HCT116 (cell line): ENCODE data around the gene GPR84. TPM values are rescaled to one million over a fixed set of nuclear protein-coding genes. Genes with fewer than 3 reads are reported as not detected.

Experiments
- ATAC-seq: fragments of 200-7000 bp; cut with Tn5 transposase; 2 replicates; pipeline ENCODE4 v1.9.1; 2020; ENCODE audit warnings: mild to moderate bottlenecking, moderate library complexity
- BruUV-seq: library from RNA; stranded (reverse); fragments of 400-500 nt; replicated peaks from 2 replicates; lab custom pipeline; 2021; lab: Mats Ljungman, UMichigan
- CTCF ChIA-PET: fragments of 300-600 bp; sonication (Branson Sonifier 250); formaldehyde crosslinking; loops from one replicate; lab custom pipeline; 2021; ENCODE audit warnings: antibody characterized with exemption; lab: Charles Lee
- POLR2A ChIA-PET: fragments of 300-600, 350-600 bp; sonication (Branson Sonifier 250); formaldehyde crosslinking; loops from one replicate; lab custom pipeline; 2021; ENCODE audit warnings: antibody characterized with exemption; lab: Charles Lee
- RAD21 ChIA-PET, 2 experiments: fragments of 300-600 bp; sonication (Branson Sonifier 250); formaldehyde crosslinking; loops; one replicate each; lab custom pipeline; 2023; ENCODE audit warnings: low total read pairs in 2 of 2; ENCODE audit not compliant: uncharacterized antibody in 2 of 2, unreplicated experiment in 2 of 2, low non-redundant PET in 1 of 2; lab: Charles Lee
- DNase-seq: peaks from one replicate; pipeline ENCODE4 v3.0.0-alpha.2; 2010; ENCODE audit warnings: low read depth, low spot score
- H2AFZ ChIP-seq: fragments of 200-600 bp; shearing (Covaris generic), sonication (generic); 2 replicates; pipeline ENCODE4 v1.6.1; 2017; ENCODE audit warnings: low read depth, mixed run types, mixed read lengths, antibody characterized with exemption, low read length; ENCODE audit not compliant: poor library complexity, severe bottlenecking
- H3K27ac ChIP-seq: 2 replicates; pipeline ENCODE4 v1.5.1; 2012; ENCODE audit warnings: low read depth, low read length
- H3K27me3 ChIP-seq: fragments of 200-600 bp; sonication (generic); 2 replicates; pipeline ENCODE4 v1.6.1; 2016; ENCODE audit warnings: mixed run types, low read length, mixed read lengths; ENCODE audit not compliant: insufficient read depth
- H3K36me3 ChIP-seq, 2 experiments: fragments of 200-500 bp in 1 of 2; fragments of 200-600 bp in 1 of 2; sonication (Bioruptor generic) in 1 of 2; sonication (generic) in 1 of 2; 2 replicates each; pipeline versions ENCODE4 v1.5.1 to v1.6.1; 2014 to 2016; ENCODE audit warnings: low read length in 2 of 2, inconsistent platforms in 1 of 2, mixed read lengths in 1 of 2, mixed run types in 1 of 2; ENCODE audit not compliant: insufficient read depth in 2 of 2, control insufficient read depth in 1 of 2
- H3K4me1 ChIP-seq, 2 experiments: fragments of 200-600 bp in 1 of 2; sonication (generic) in 1 of 2; 2 replicates each; pipeline versions ENCODE4 v1.5.1 to v1.6.1; 2012 to 2017; ENCODE audit warnings: low read length in 2 of 2, inconsistent platforms in 1 of 2, mild to moderate bottlenecking in 1 of 2, mixed read lengths in 1 of 2, mixed run types in 1 of 2, moderate library complexity in 1 of 2; ENCODE audit not compliant: insufficient read depth in 2 of 2, control insufficient read depth in 1 of 2
- H3K4me2 ChIP-seq: fragments of 200-600 bp; sonication (generic); 2 replicates; pipeline ENCODE4 v1.6.1; 2017; ENCODE audit warnings: mixed run types, low read length, mixed read lengths
- H3K4me3 ChIP-seq, 2 experiments: fragments of 200-600 bp in 1 of 2; sonication (generic) in 1 of 2; replicated peaks in 1 of 2; 2 replicates each; pipeline ENCODE4 v1.5.1; 2011 to 2016; ENCODE audit warnings: low read length in 2 of 2, control low read depth in 1 of 2, low read depth in 1 of 2, mild to moderate bottlenecking in 1 of 2, mixed read lengths in 1 of 2, mixed run types in 1 of 2
- H3K79me2 ChIP-seq: fragments of 200-600 bp; sonication (generic); 2 replicates; pipeline ENCODE4 v1.6.1; 2017; ENCODE audit warnings: mild to moderate bottlenecking, mixed run types, low read length, moderate library complexity, mixed read lengths; ENCODE audit not compliant: insufficient read depth
- H3K9ac ChIP-seq: fragments of 200-600 bp; sonication (generic); 2 replicates; pipeline ENCODE4 v1.6.1; 2016; ENCODE audit warnings: low read length, mixed read lengths
- H3K9me2 ChIP-seq: fragments of 200-600 bp; sonication (generic), shearing (Covaris generic); 2 replicates; pipeline ENCODE4 v1.6.1; 2017; ENCODE audit warnings: mixed run types, mild to moderate bottlenecking, moderate library complexity; ENCODE audit not compliant: insufficient read depth
- H3K9me3 ChIP-seq, 2 experiments: fragments of 200-500 bp in 1 of 2; fragments of 200-600 bp in 1 of 2; sonication (Bioruptor generic) in 1 of 2; sonication (generic) in 1 of 2; 2 replicates each; pipeline ENCODE4 v1.6.1; 2014 to 2017; ENCODE audit warnings: low read length in 2 of 2, mixed read lengths in 2 of 2, inconsistent platforms in 1 of 2, low read depth in 1 of 2, mild to moderate bottlenecking in 1 of 2, mixed run types in 1 of 2, moderate library complexity in 1 of 2; ENCODE audit not compliant: control insufficient read depth in 1 of 2, insufficient read depth in 1 of 2
- H4K20me1 ChIP-seq: fragments of 200-600 bp; sonication (generic), shearing (Covaris generic); 2 replicates; pipeline ENCODE4 v1.6.1; 2017; ENCODE audit warnings: mixed run types, mild to moderate bottlenecking, moderate library complexity; ENCODE audit not compliant: insufficient read depth
- CBX3 ChIP-seq: IDR thresholded peaks from 2 replicates; pipeline ENCODE4 v1.6.1; 2012; ENCODE audit warnings: low read depth
- EGR1 ChIP-seq: IDR thresholded peaks from 2 replicates; pipeline ENCODE4 v1.6.1; 2012; ENCODE audit warnings: low read depth
- ELF1 ChIP-seq: IDR thresholded peaks from 2 replicates; pipeline ENCODE4 v1.6.1; 2012; ENCODE audit warnings: low read depth, borderline replicate concordance
- EZH2 ChIP-seq: fragments of 200-600 bp; sonication (generic); IDR thresholded peaks from 2 replicates; pipeline ENCODE4 v1.6.1; 2017; ENCODE audit warnings: antibody characterized with exemption, mixed run types
- FOSL1 ChIP-seq: IDR thresholded peaks from 2 replicates; pipeline ENCODE4 v1.6.1; 2012; ENCODE audit warnings: low read depth
- JUND ChIP-seq: IDR thresholded peaks from 2 replicates; pipeline ENCODE4 v1.6.1; 2012
- POLR2A ChIP-seq: IDR thresholded peaks from 2 replicates; pipeline ENCODE4 v1.7.0; 2011; ENCODE audit warnings: borderline replicate concordance; ENCODE audit not compliant: insufficient read depth, insufficient read length; ENCODE audit errors: extremely low read depth
- POLR2AphosphoS5 ChIP-seq: IDR thresholded peaks from 2 replicates; pipeline ENCODE4 v1.6.1; 2011; ENCODE audit warnings: mild to moderate bottlenecking, low read depth, low read length, moderate library complexity
- SIN3A ChIP-seq: IDR thresholded peaks from 2 replicates; pipeline ENCODE4 v1.6.1; 2012; ENCODE audit warnings: low read depth
- SP1 ChIP-seq: IDR thresholded peaks from 2 replicates; pipeline ENCODE4 v1.6.1; 2012; ENCODE audit warnings: low read depth
- YY1 ChIP-seq: IDR thresholded peaks from 2 replicates; pipeline ENCODE4 v1.6.1; 2011; ENCODE audit warnings: low read length, low read depth, moderate library complexity, mild to moderate bottlenecking; ENCODE audit not compliant: insufficient replicate concordance; ENCODE audit errors: extremely low read depth
- ZBTB33 ChIP-seq: IDR thresholded peaks from 2 replicates; pipeline ENCODE4 v1.6.1; 2011; ENCODE audit warnings: mild to moderate bottlenecking, low read length, moderate library complexity; ENCODE audit not compliant: insufficient replicate concordance; ENCODE audit errors: extremely low read depth
- ZNF274 ChIP-seq: fragments of 200-500 bp; sonication (Bioruptor generic); IDR thresholded peaks from 2 replicates; pipeline ENCODE4 v1.6.1; 2014; ENCODE audit warnings: mild to moderate bottlenecking, low read depth, low read length, inconsistent platforms
- intact Hi-C: fragments of 100-400 bp; cut with micrococcal nuclease; formaldehyde crosslinking; loops from 2 replicates; pipeline ENCODE4 v1.10.0; 2022
- total RNA-seq: library from RNA; stranded (reverse); gene quantifications from one replicate; pipeline ENCODE4 v1.2.1, GENCODE V29; 2021; ENCODE audit not compliant: unreplicated experiment
- TF ChIP-seq, protein P1 (sequence below): IDR thresholded peaks from 2 replicates; pipeline ENCODE4 v1.6.1; 2012
- TF ChIP-seq, protein P2 (sequence below): IDR thresholded peaks from 2 replicates; pipeline ENCODE4 v1.6.1; 2012

GPR84 gene
- total RNA-seq, 1 experiment from 2014 or later = not detected

DNA sequence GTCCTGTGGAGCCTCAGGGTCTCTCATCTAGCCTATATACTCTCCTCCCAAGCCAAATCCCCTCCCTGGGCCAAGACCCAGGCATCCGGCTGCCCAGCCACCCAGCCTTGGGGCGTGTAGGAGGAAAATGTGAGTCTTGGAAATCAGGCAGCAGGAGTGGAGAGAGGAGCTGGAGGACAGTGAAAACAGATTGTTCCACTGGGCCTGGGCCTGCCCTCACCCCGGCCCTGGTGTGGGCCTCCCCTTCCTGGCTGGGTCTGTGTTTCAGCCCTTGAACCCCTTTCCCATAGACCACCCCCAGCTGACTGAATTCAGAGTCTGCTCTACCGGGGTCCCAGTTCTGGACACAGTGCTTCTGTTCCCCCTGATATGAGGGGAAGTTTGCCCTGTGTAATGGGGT is 48.1 kb upstream of the GPR84 start:
- no peaks in the 10 kb centered on the region for H3K9me3 ChIP-seq
- intact Hi-C loops = no loop called here
- ChIA-PET POLR2A (no interaction called here), RAD21 (no interaction called here), CTCF (interaction anchor here (2.7 kb wide), 1 partner anchor 12 kb away, joined by 18 read pairs; no protein-coding TSS in a partner anchor)
- H3K79me2 ChIP-seq = peaks cover 29% of the 10 kb centered on the region
- no peaks in the 10 kb centered on the region for H3K9me2 ChIP-seq
- H4K20me1 ChIP-seq = no peaks in the 10 kb centered on the region
- ATAC-seq (no peak), DNase-seq (no peak)
- peaks cover 10 to 13% of the 10 kb centered on the region in 2 experiments; a peak in 3 of 4 replicates for H3K36me3 ChIP-seq
- H3K4me1 ChIP-seq = peaks cover 5 to 27% of the 10 kb centered on the region in 2 experiments; a peak in 3 of 4 replicates
- H3K4me2 ChIP-seq = no peak overlapping the region
- no peak overlapping the region for H2AFZ ChIP-seq
- TF ChIP-seq FOSL1 (no peak), SP1 (no peak), ELF1 (no peak), POLR2A (no peak), ZNF274 (no peak), SIN3A (no peak), POLR2AphosphoS5 (no peak)
- no peak overlapping the region for H3K9ac ChIP-seq
- no TSS peak for BruUV-seq
- no peak overlapping the region for H3K27ac ChIP-seq
- H3K27me3 ChIP-seq = no peaks in the 10 kb centered on the region
- H3K4me3 ChIP-seq = no peak overlapping the region

GRCh38 chr12:54411391-54412241 is 47.3 kb upstream of the GPR84 start:
- H4K20me1 ChIP-seq = no peaks in the 10 kb centered on the region
- no peaks in the 10 kb centered on the region for H3K9me3 ChIP-seq
- TF ChIP-seq ZNF274 = no peak
- no peak for TF ChIP-seq JUND
- TF ChIP-seq POLR2AphosphoS5 = no peak
- TF ChIP-seq, protein P1, sequence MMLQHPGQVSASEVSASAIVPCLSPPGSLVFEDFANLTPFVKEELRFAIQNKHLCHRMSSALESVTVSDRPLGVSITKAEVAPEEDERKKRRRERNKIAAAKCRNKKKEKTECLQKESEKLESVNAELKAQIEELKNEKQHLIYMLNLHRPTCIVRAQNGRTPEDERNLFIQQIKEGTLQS = no peak
- TF ChIP-seq SIN3A = no peak
- TF ChIP-seq, protein P2, sequence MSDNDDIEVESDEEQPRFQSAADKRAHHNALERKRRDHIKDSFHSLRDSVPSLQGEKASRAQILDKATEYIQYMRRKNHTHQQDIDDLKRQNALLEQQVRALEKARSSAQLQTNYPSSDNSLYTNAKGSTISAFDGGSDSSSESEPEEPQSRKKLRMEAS = no peak
- no peak for TF ChIP-seq CBX3
- no peak for TF ChIP-seq EZH2
- no peak for TF ChIP-seq YY1
- no peak for TF ChIP-seq EGR1
- TF ChIP-seq ZBTB33 = no peak
- H3K9ac ChIP-seq = no peak overlapping the region
- CTCF ChIA-PET = interaction anchor here (0.9 to 2.7 kb wide), 2 partner anchors 12 to 28 kb away, joined by 4 to 18 read pairs; no protein-coding TSS in a partner anchor
- no TSS peak for BruUV-seq
- H3K27ac ChIP-seq = no peak overlapping the region
- intact Hi-C loops = no loop called here
- H3K4me1 ChIP-seq = peaks cover 0 to 20% of the 10 kb centered on the region in 2 experiments; a peak in 2 of 4 replicates
- RAD21 ChIA-PET = no interaction called here
- no peak overlapping the region for H3K4me2 ChIP-seq
- H3K9me2 ChIP-seq = no peaks in the 10 kb centered on the region
- no peak overlapping the region for H2AFZ ChIP-seq
- H3K4me3 ChIP-seq = no peak overlapping the region
- H3K36me3 ChIP-seq = peaks cover 15 to 20% of the 10 kb centered on the region in 2 experiments
- H3K79me2 ChIP-seq = peaks cover 23% of the 10 kb centered on the region
- no peak for DNase-seq
- peak; percentile 78 for ATAC-seq
- POLR2A ChIA-PET = no interaction called here
- no peaks in the 10 kb centered on the region for H3K27me3 ChIP-seq
